HK-2 (cell line): ENCODE results near the gene SLC11A1.

Experiments used
- DNase-seq: peaks from one replicate; pipeline ENCODE4 v3.0.0-alpha.2; 2018; ENCODE audit not compliant: unreplicated experiment

Gene SLC11A1

GRCh38 chr2:218367415-218368149, 14.5 kb upstream of the SLC11A1 start:
- DNase-seq, result peak; percentile 57

GRCh38 chr2:218368150-218368528, 13.9 kb upstream of the SLC11A1 start:
- no peak for DNase-seq

- DNase-seq, result no peak
Measured at GRCh38 chr2:218368621-218369153, 13.4 kb upstream of the SLC11A1 start.

- no peak for DNase-seq
Measured at GRCh38 chr2:218369330-218369729, 12.7 kb upstream of the SLC11A1 start.

- DNase-seq, result no peak
Measured at GRCh38 chr2:218370410-218371063, 11.5 kb upstream of the SLC11A1 start.

GRCh38 chr2:218371983-218372350, 10.1 kb upstream of the SLC11A1 start:
- no peak for DNase-seq

GRCh38 chr2:218374795-218375194, 7.3 kb upstream of the SLC11A1 start:
- no peak for DNase-seq

- no peak for DNase-seq
Measured at GRCh38 chr2:218375212-218375611, 6.9 kb upstream of the SLC11A1 start.

GRCh38 chr2:218378053-218378452, 4.0 kb upstream of the SLC11A1 start:
- DNase-seq, result no peak

GRCh38 chr2:218382785-218383184, 712 bp downstream of the SLC11A1 start:
- no peak for DNase-seq

GRCh38 chr2:218383892-218384519, 1.9 kb downstream of the SLC11A1 start:
- no peak for DNase-seq

- no peak for DNase-seq
Measured at GRCh38 chr2:218384975-218385374, 2.9 kb downstream of the SLC11A1 start.

GRCh38 chr2:218386505-218387368, 4.7 kb downstream of the SLC11A1 start:
- DNase-seq, result no peak

GRCh38 chr2:218387369-218388194, 5.5 kb downstream of the SLC11A1 start:
- DNase-seq, result no peak

- no peak for DNase-seq
Measured at GRCh38 chr2:218389333-218390150, 7.5 kb downstream of the SLC11A1 start.

- DNase-seq, result no peak
Measured at GRCh38 chr2:218391202-218391601, 9.1 kb downstream of the SLC11A1 start.

- DNase-seq, result no peak
Measured at GRCh38 chr2:218392459-218392858, 10.4 kb downstream of the SLC11A1 start.

GRCh38 chr2:218392891-218393462, 10.9 kb downstream of the SLC11A1 start:
- no peak for DNase-seq

- DNase-seq, result no peak
Measured at GRCh38 chr2:218393750-218394290, 11.7 kb downstream of the SLC11A1 start.
